HepG2 (cell line): Measurements from ENCODE around the gene RUBCNL.

Source experiments
- BHLHE40 ChIP-seq: IDR thresholded peaks from 2 replicates; pipeline ENCODE4 v1.6.1; 2011; ENCODE audit warnings: low read length, improper control_type of control experiment
- CC2D1A ChIP-seq: sonication (generic); formaldehyde crosslinking; IDR thresholded peaks from 2 replicates; pipeline ENCODE4 v1.8.1; 2023; ENCODE audit warnings: mild to moderate bottlenecking, missing genetic modification reagents
- CTCF ChIP-seq: sonication (generic); formaldehyde crosslinking; IDR thresholded peaks from 2 replicates; pipeline ENCODE4 v1.5.0; 2020; ENCODE audit warnings: mild to moderate bottlenecking, missing genetic modification reagents, moderate library complexity
- EP300 ChIP-seq, 3 experiments: sonication (generic) in 1 of 3; formaldehyde crosslinking in 1 of 3; IDR thresholded peaks; 2 replicates each; pipeline versions ENCODE4 v1.5.1 to v1.6.1; 2011 to 2020; ENCODE audit warnings: low read depth in 2 of 3, low read length in 2 of 3, borderline replicate concordance in 1 of 3, improper control_type of control experiment in 1 of 3, mild to moderate bottlenecking in 1 of 3, missing genetic modification reagents in 1 of 3, moderate library complexity in 1 of 3
- GZF1 ChIP-seq: sonication (generic); formaldehyde crosslinking; IDR thresholded peaks from 2 replicates; pipeline ENCODE4 v1.5.1; 2020; ENCODE audit warnings: mild to moderate bottlenecking, missing genetic modification reagents
- MIXL1 ChIP-seq: IDR thresholded peaks from 2 replicates; pipeline ENCODE4 v1.6.1; 2016
- MLXIP ChIP-seq: sonication (generic); formaldehyde crosslinking; IDR thresholded peaks from 2 replicates; pipeline ENCODE4 v1.9.0; 2021; ENCODE audit warnings: missing genetic modification reagents, borderline replicate concordance
- NCOA1 ChIP-seq: sonication (generic); formaldehyde crosslinking; IDR thresholded peaks from 2 replicates; pipeline ENCODE4 v1.9.0; 2021; ENCODE audit warnings: missing genetic modification reagents
- NFYB ChIP-seq: sonication (generic); formaldehyde crosslinking; IDR thresholded peaks from 2 replicates; pipeline ENCODE4 v1.4.0; 2020; ENCODE audit warnings: missing genetic modification reagents
- NR2C2 ChIP-seq: sonication (generic); formaldehyde crosslinking; IDR thresholded peaks from 2 replicates; pipeline ENCODE4 v1.4.0; 2020; ENCODE audit warnings: missing genetic modification reagents, mild to moderate bottlenecking, moderate library complexity, borderline replicate concordance
- PHF8 ChIP-seq: sonication (generic); formaldehyde crosslinking; IDR thresholded peaks from 2 replicates; pipeline ENCODE4 v1.5.0; 2020; ENCODE audit warnings: missing genetic modification reagents
- RARG ChIP-seq: sonication (generic); formaldehyde crosslinking; IDR thresholded peaks from 2 replicates; pipeline ENCODE4 v1.4.0; 2020; ENCODE audit warnings: low read depth, mild to moderate bottlenecking, missing genetic modification reagents
- STAT5B ChIP-seq: sonication (generic); formaldehyde crosslinking; IDR thresholded peaks from 2 replicates; pipeline ENCODE4 v1.4.0; 2020; ENCODE audit warnings: missing genetic modification reagents
- ZNF570 ChIP-seq: sonication (generic); formaldehyde crosslinking; IDR thresholded peaks from 2 replicates; pipeline ENCODE4 v1.4.0; 2020; ENCODE audit warnings: mild to moderate bottlenecking, missing genetic modification reagents, borderline replicate concordance

GRCh38 chr13:46373623-46374022, 13.4 kb downstream of the RUBCNL start:
- TF ChIP-seq CC2D1A (CRISPR knock-in tag) (no peak), NFYB (no peak), PHF8 (CRISPR knock-in tag) (no peak), BHLHE40 (no peak), RARG (CRISPR knock-in tag) (no peak), MIXL1 (CRISPR knock-in tag) (no peak), ZNF570 (no peak), NCOA1 (CRISPR knock-in tag) (no peak), CTCF (CRISPR knock-in tag) (no peak), STAT5B (CRISPR knock-in tag) (no peak), NR2C2 (CRISPR knock-in tag) (no peak), EP300 (IDR thresholded peaks at IDR 0.05; ENCODE audit: low read depth in 2 of 2, low read length in 2 of 2) (no peak), EP300 (CRISPR knock-in tag; IDR thresholded peaks at IDR 0.05; ENCODE audit: borderline replicate concordance) (no peak), GZF1 (CRISPR knock-in tag) (no peak), MLXIP (no peak)
